HG03175 (cell line): ENCODE results near the gene STIMATE.

Source experiments
- ATAC-seq: cut with Tn5 transposase; IDR thresholded peaks from one replicate; pipeline ENCODE4 v1.9.1; 2021; ENCODE audit warnings: mild to moderate bottlenecking, moderate library complexity; ENCODE audit not compliant: unreplicated experiment

STIMATE gene

DNA sequence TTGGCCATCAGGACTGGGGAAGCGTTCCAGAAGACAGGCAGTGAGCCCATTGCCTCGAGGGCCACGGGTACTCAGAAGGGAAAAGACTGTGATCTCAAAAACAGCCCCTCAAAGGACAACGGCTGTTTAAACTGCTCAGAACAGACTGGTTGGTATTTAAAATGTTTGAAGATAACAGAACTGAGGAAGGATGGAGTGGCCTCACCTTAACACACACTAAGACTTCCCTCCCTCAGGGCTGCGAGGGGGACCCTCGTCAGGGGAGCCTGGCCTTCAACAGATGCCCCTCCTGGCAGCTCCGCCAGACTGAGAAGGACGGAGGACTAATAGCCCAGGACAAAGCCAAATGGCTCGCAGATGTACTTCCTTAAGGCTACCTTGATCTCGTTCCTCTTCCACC, 2.6 kb downstream of the STIMATE start:
- ATAC-seq: no peak

DNA sequence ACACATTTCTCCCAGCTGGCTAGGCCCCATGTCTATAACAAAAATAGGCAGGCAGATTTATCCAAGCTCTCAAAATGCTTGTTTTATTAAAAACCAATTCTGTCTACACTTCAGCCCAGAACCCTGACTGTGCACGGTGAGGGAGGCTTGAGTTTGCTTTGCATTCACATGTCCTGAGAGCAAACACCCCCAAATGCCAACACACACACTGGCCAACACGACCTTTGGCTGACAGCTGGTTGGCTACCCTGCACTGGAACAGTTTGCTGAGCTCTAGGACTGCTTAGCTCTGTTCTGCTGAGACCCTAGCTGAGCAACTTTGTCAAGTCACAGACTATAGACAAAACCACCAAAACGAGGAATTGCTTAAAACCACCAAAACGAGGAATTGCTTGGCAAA, 3.6 kb downstream of the STIMATE start:
- no peak for ATAC-seq

DNA sequence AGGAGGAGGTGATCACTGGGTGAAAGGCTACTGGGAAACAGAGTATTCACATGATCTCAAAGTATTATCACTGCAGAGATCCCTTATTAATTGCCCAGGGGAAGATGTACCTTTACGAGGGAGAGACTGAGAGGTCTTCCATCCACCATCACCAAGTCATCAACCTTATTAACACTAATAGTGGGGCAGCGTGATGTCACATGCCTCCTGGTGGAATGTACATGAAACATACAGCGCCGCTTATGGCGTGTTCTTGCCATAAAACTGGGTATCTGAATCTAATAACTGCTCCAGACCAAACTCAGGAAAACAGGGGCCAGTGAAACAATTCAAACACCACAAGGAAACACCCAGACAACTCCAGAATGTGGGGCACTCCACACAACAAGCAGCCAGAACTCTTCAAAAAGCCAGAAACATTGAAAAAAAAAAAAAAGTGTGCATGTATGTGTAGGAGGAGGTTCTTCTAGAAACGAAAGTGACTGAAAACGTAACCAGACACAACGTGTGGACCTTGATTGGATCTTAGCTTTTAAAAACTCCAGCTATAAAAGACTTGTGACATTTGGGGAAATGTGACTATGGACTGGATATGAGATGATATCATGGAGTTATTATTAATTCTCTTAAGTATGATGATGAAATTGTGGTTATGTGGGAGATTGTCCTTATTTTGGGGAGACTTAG, 4.6 kb downstream of the STIMATE start:
- no peak for ATAC-seq

DNA sequence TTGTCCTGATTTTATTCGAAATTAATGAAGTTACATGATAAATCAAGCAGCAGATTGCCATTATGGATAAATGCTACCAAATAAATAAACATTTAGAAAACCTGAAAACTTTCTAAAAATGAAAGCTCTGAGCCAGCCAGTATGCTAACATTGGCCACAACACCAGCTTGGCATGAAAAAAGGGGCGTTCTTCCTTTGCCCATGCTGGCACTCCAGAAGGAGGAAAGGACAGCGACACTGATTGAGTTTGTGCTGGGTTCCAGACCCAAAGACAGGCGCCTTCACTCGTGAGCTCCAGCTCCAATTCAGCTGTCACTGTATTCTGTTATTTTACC, 5.1 kb downstream of the STIMATE start:
- no peak for ATAC-seq

DNA sequence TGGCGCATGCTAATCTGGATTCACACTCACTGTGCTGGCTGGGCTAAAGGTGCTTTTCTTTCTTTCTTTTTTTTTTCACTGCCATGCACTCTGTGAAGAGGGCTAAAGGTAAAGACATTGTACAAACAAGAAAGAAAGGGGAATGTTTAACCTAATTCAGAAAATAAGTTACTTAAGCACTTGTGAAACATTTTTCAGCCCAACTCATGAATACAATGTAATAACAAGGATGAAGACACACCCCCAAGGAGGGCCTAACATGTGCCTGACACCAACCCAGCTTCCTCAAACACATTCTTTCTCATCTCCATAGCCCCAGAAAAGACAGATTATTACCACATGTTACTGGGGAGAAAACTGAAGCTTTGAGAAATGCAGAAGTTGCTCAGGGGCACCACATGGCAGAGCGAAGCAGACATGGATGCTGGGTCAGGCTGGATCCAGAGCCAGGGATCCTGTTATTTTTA, 5.7 kb downstream of the STIMATE start:
- no peak for ATAC-seq

DNA sequence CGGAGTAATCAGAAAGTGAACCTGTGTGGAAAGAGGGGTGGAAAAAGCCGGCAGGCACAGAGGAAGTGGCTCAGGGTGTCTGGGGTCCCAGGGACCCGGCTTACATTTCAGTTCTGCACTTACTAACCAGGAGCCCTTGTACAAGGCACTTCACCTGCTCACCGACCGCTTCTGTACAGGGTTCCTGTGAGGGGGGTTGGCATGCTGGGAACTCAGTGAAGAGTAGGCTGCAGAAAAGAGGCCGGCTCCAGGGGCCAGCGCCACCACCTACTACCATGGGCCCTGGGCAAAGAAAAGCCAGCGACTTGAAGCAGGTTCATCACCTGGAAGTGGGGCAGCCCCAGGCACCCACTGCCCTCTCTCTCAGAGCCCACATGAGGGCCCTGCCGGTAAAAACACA, 6.2 kb downstream of the STIMATE start:
- no peak for ATAC-seq

DNA sequence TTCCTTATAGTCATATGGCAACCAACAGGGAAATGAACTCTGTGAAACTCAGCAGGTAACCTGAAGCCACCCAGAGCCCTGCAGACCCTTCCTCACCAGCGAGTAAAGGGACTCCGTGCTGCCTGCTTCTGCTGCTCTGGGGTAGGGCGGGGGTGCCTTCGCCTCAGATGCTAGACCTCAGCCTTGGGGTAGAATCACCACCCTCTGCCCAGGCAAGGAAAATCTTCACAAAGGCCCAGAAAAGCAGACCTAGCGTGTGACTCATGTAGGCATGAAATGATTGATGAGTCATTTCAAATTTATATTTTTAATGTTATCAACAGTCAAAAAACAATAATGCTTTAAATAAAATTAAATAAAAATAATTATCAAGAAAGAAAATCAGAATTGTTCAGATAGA, 6.6 kb downstream of the STIMATE start:
- no peak for ATAC-seq

DNA sequence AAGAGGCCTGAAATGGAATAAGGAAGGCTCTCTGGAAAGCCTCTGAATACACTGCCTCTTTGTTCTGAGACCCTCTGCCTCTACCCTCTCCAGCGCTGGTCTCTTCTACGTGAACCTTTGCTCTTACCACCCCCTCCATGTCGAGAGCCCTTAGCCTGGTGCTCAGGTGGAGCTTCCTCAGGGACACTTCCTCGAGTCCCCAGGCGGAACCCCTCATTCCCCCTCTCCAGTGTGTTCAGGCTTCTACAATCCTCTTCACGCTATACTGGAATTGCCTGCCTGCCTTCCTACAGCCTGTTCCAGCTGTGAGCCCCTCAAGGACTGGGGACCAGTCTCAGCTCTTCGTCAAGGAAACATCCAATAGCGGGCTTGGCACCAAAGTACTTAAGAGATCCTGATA, 7.4 kb downstream of the STIMATE start:
- no peak for ATAC-seq

DNA sequence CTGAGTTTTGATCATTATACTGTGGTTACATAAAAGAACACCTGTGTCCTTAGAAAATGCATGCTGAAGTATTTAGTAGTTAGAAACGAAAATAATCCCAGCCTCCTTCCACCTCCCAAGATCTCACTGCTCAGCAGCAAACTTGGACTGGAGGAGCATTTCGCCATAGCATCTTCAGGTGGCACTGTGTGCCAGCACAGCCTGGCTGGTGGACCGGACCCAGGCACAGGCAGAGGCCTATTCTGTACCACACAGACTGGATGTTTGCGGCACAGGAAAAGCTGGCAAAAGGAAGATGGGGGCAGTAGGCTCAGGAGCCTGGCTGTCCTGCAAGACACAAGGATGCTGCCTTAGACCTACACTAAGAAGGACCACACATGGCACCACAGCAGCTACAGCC, 10.2 kb downstream of the STIMATE start:
- ATAC-seq: no peak

DNA sequence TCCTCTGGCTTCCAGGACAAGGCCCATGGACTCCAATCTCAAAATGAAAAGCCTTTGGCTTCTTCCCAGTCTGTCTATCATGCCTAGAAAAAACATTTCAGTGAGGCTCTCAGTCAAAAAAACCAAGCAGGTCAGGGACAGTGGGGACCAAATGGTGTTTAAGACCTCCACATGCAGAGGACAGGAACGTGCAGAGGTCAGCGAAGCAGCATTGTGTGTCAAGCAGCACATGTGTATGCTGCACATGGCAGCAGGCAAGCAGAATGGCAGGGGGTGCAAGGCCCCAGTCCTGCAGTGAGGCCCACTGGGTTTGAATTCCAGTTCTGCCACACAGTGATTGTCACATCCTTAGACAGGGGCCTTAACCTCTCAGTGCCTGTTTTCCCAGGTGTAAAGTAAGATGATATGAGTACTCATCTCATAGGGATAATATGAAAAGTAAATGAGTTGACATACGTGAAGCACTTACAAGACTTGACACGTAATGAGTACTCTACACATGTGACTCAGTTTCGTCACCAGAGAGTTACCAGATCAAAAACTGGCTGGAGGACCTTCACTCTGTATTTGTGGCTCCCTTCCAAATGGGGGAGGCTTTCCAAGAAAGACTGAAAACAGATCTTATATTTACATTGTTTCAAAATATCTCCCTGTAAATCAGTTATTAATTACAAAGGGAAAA, 11.2 kb downstream of the STIMATE start:
- ATAC-seq: no peak

DNA sequence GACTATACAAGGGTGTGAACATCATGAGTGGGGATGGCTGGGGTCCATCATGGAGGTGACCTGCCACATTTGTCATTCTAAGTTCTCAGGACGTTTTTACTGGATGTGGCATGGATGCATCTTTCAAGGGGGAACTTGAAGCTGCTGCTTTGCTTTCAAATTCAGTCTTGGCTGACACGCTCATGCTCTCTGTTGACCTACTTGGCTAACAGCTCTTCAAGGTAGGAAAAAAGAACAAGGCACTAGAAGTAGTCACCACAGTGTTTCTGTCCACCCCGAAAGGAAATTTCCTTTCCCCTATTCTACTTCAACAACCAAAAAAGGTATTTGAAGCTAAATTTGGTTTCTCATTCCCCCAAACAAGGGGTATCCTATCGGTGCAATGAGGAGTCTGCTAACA, 15.0 kb downstream of the STIMATE start:
- no peak for ATAC-seq

DNA sequence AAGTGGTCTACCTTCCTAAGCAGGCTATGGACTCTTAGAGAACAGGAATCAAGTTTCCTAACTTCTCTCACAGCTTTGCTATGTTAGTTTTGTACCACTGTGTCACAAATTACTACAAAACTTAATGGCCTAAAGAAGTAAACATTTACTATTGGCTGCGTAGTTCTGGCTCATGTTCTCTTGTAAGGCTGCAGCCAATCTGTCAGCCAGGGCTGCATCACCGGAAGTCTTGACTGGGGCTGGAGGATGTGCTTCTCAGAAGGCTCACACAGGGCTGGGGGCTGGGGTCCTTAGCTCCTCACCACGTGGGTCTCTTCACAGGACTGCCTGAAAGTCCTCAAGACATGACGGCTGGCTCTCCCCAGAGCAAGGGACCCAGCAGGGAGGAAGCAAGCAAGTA, 15.5 kb downstream of the STIMATE start:
- ATAC-seq: no peak

DNA sequence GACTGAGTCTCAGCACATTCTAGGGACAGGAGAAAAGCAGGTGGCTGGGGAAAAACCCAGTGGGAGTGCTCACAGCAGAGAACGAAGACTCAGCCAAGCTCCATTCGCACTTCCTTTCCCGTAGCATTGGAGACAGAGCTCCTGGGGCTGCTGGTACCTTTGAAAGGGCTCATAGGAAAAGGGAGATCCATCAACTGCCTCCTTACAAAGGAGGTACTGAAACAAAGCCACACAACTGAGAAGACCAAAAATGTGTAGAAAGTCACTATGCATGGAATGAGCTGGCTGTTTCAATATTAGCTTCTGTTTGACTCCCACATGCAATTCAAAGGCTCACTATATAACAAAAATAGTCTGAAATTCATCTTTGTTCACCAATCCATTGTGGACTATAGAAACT, 16.9 kb downstream of the STIMATE start:
- ATAC-seq: no peak

DNA sequence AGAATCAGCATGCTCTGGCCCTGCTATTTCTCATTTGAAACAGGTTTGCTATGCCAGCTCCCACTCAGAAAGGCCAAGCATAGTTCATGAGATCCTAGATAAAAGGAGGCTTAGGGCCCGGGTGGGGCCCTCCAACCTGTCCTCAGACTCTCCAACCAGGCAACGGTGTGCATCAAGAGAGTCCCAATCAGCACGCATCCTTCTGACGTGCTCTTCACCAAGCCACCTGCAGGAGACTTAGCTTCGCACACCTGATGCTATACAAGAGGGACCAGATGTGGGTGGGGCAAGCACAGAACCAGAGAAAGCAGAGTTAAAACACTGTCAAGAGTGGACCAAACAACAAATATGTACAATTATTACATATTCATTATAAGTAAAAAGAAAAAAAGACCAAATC, 17.3 kb downstream of the STIMATE start:
- ATAC-seq: no peak

DNA sequence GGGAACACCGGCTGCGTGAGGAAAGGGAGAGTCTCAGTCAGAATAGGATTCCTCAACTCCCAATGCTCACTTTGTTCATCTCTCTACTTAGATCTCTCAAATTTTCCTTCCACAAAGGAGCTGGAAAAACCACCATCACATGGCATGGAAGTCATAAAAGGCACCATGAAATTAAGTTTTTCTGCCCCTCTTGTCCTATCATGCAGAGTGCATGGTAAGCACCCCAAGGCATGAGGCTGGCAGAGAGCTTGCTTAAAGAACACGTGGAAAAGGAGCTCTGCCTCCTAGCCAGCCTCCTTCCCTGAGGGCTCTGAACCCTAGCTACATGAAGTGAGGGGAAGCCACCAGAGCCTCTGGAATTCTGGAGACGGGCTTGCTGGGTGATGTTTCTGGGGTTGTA, 17.8 kb downstream of the STIMATE start:
- no peak for ATAC-seq

DNA sequence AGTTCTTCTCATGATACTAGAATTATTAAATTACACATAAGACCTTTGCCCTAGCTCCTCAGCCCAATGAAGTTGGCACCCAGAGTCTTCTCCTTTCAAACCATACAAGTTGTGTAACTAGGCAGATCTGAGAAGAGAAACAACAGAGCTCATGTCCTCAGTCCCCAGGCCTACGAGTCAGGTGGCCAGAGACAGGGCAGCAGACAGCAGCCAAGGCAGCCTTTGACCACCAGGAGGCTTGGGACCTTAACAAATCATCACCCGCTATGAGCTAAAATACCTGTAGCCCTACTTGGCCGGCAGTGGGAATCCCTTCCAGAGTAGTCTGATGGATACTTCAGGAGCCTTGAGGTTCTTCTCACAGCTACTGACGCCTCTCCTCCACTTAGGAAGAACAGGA, 18.3 kb downstream of the STIMATE start:
- no peak for ATAC-seq

DNA sequence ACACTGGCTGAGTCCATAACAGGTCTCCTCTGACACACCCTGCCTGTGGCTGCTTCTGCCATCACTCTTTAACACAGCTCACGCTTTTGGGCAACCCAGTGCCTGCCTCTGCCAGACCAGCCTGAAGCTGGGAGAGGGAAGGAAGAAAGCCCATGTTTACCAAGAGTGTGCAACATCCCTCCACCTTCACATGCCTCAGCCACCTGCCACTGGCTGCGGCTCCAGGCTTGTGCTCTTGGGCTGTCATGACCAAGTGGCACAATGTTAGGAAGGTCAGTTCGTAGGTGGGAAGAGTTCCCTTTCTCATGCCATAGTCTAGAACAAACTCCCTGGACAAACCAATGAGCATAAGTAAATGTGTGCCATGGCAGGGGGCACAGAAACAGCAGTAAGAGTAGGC, 20.3 kb downstream of the STIMATE start:
- ATAC-seq: no peak

DNA sequence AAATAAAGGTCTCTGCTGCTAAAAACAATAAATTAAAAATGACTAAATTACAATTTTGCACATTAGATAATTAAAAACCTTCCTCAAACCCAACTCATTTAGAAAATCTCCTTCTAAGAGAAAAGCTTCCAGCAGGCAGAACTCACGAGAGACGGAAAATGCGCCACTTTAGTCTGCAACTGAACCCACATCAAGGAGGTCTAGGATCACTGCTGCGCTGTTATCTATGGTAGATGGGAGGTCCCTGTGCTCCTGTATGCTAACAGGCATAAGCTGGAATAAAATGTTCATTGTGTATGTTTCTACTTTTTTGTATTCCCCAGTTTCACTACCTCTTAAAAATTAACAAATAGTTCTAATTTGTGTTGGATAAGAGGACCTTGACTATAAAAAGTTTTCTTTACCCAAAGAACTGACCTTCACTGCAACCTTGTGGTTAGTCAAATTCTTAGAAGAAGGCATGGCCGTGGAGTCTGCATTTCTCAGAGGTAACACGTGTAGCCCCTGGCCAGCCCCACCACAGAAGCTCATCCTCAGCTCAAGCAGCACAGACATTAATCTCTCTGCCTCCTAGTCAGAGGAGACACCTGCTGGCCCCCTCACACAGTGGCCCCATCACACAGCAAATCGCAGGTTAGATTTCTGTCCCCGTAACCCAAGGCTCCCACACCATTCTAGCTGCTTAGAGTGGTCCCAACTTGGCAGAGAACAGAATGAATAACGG, 22.3 kb downstream of the STIMATE start:
- ATAC-seq: no peak

DNA sequence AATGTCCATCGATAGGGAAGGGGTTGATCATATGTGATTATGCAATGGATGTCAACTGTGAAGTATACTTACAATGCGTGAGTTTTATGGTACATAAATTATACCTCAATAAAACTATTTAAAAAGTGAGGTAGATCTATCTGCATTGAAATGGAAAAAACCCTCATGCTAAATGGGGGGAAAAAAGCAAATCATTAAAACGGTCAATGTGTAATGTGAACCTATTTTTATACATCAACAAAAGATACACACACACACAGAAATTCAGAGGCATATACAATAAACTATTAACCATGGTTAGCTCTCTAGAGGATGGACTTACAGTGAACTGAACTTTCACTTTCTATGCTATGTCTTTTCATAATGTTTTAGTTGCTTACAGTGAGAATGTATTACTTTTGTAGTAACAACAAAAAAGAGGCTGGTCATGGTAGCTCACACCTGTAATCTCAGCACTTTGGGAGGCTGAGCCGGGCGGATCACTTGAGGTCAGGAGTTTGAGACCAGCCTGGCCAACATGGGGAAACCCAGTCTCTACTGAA, 23.1 kb downstream of the STIMATE start:
- ATAC-seq: peak; percentile 62

DNA sequence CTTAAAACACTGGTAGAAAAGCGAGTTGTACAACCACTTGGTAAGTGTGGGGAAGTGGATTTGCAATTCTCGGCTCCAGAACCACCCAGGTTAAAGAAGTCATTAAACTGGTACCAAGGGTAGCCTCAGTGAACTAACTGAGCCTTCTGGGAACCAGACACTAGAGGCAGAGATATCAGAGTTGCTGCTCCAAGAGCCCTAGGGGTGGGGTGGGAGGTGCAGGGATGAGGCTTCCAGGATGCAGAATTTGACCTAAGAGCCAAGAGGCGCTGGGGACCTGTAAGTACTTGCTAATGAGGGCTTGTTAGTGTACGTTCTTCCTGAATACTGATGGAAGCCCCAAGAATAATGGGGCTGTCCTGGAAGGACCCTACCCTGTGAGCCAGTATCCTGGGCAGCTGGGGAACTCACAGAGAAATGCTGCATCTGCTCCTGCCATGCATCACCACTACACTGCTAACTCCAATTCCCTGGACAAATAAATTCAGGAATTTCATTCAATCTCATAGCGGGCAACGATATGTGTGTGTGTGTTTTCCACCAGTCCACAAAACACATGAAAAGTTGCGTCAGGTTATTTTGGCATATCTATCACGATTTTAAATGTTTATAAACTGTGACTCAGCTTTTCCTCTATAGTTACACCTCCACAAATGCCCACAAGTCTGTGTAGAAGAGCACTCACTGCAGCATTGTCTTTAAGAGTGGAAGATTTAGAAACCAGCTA, 23.8 kb downstream of the STIMATE start:
- ATAC-seq: no peak

DNA sequence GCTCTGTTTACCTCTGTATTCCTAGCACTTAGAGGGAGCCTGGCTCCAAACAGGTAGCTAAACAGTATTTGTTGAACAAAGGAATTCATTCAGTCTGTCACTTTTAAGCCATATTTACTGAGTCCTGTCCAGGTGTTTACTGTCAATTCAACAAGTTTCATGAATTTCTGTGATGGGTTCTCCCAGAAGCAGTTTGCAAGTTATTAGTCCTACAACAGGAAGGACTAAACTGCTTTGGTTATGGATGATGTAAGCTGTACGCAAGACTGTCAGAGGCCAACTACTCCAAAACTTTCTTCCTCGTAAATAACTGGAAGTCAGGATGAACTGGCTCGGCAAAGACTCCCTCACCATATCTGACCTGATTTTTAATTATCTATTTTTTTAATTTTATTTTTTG, 25.1 kb downstream of the STIMATE start:
- ATAC-seq: no peak
